Measurements from ENCODE around the gene SORBS1. TPM values are rescaled to one million over a fixed set of nuclear protein-coding genes. Genes with fewer than 3 reads are reported as not detected.
"Not testable (repeated sequence)": the region's sequence is repeated elsewhere in the genome, so short reads cannot be mapped to it uniquely, and the experiment has no call there.

The SORBS1 gene
- total RNA-seq, 1 donor from 2014 or later = 703 TPM

- DNase-seq (no peak), ATAC-seq (peak; percentile 43)
- intact Hi-C loops (cut with micrococcal nuclease) = no loop called here
Measured at GRCh38 chr10:95475003-95475383, 86.2 kb downstream of the SORBS1 start.

- intact Hi-C loops (cut with micrococcal nuclease) = no loop called here
- DNase-seq (no peak), ATAC-seq (peak; percentile 78)
Measured at GRCh38 chr10:95474228-95475002, 86.8 kb downstream of the SORBS1 start.

GRCh38 chr10:95472304-95473088 lies 88.7 kb downstream of the SORBS1 start:
- DNase-seq (no peak), ATAC-seq (no peak)
- intact Hi-C loops (cut with micrococcal nuclease) = no loop called here

DNA sequence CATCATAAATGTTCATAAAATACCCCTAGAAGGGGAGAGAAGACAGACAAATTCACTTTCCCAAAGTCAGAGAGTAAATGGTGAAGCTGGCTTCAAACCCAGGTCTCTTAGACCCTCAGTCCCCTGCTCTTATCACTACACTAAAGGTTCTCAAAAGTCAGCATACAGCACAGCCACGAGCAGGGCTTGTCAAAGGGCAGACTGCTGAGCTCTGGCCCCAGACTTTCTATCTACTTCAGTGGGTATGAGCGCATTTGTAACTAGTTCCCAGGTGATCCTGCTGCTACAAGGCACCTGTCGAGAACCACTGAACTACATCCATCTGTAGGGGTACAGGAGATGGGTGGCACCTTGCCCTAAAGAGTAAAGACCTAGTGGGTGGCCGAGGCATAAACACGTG lies 91.5 kb downstream of the SORBS1 start:
- intact Hi-C loops (cut with micrococcal nuclease) = no loop called here
- ATAC-seq (no peak), DNase-seq (no peak)

GRCh38 chr10:95469251-95469650 lies 91.9 kb downstream of the SORBS1 start:
- DNase-seq = no peak
- no peak for ATAC-seq
- intact Hi-C loops (cut with micrococcal nuclease) = no loop called here

- intact Hi-C loops (cut with micrococcal nuclease); DNase-seq; ATAC-seq: not testable (repeated sequence)
Measured at GRCh38 chr10:95467642-95468041, 93.5 kb downstream of the SORBS1 start.

DNA sequence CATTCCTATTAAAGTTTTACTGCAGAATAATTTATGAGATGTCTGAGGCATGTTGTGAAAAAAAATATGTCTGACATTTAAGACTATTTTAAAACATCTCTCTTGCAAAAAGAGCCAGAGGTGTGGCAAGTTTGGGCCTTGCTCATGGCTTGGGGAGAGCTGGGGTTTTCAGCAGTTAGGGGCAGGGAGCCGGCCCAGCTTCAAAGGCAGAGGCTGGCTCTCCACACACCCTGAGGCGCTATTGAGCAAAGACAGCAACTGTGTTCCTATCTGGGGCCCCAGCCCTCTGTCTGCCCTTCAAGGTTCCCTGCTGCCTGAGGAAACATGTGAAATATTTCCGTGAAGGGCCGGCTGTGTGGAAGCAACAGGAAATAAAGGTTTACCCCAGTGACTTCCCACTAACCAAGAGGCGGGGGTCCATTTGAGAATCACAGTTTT lies 94.0 kb downstream of the SORBS1 start:
- ATAC-seq = peak; percentile 80
- intact Hi-C loops (cut with micrococcal nuclease) = no loop called here
- DNase-seq = peak; percentile 69

GRCh38 chr10:95466436-95466835 lies 94.7 kb downstream of the SORBS1 start:
- ATAC-seq (peak; percentile 16), DNase-seq (no peak)
- intact Hi-C loops (cut with micrococcal nuclease) = no loop called here

DNA sequence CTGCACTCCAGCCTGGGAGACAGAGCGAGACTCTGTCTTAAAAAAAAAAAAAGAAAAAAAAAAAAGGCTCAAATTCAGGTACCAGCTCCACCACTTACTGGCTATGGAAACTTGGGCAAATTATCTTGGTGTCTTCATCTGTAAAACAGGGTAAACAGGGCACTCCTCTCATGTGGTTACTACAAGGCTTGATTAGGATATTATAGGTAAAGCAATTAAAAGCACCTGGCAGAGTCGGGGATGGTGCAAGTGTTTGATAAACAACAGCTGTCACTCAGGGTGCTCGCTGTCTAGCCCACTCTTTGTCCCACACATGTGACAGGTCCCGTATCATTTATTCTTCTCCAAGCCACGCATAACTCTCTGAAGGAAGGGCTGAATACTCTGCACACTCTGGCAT lies 96.9 kb downstream of the SORBS1 start:
- ATAC-seq = no peak
- intact Hi-C loops (cut with micrococcal nuclease) = no loop called here
- no peak for DNase-seq

DNA sequence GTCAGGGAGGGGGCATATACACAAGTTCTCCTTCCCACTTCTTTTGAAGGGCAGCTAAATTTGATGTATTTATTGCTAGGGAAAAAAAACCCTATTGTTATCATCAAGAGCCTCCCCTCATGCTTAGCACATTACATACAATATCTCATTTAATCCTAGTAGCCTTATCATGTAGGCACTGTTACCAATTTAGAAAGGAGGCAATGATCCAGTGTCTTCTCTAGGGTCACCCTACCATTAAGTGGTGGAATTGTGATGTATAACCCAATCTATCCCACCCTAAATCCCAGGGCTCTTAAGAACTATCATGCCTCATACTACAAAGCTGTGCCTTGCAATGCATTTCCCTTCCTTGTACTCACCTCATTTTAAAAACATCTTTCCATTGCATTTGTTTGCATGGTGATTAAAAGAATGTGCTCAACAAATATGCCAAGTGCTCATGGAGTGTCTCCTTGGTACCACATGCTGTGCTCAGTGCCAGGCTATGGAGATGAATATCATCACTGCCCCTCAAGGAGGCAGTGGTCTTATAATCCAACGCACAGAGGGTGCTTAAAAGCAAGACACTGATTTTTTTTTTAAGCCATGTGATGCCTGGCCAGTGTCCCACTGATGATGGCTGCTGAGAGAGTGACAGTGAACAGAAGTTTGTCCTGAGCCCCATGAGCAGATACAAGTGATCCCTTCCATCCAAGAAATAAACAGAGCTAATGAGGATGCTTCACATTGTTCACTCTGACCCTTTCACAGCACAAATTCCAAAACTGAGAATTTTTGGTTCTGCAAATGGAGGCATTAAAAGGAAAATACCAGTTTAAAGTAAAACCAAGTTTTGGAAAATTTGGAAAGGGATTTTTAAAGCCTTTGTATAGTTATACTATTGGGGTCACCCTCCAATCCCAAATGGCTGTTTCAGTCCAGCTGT lies 98.2 kb downstream of the SORBS1 start:
- DNase-seq (no peak), ATAC-seq (peak; percentile 45)
- intact Hi-C loops (cut with micrococcal nuclease) = no loop called here

- no peak for DNase-seq
- ATAC-seq = no peak
- intact Hi-C loops (cut with micrococcal nuclease) = no loop called here
Measured at GRCh38 chr10:95461611-95462010, 99.6 kb downstream of the SORBS1 start.

GRCh38 chr10:95459446-95460045 lies 101.6 kb downstream of the SORBS1 start:
- DNase-seq (no peak), ATAC-seq (no peak)
- intact Hi-C loops (cut with micrococcal nuclease) = no loop called here

DNA sequence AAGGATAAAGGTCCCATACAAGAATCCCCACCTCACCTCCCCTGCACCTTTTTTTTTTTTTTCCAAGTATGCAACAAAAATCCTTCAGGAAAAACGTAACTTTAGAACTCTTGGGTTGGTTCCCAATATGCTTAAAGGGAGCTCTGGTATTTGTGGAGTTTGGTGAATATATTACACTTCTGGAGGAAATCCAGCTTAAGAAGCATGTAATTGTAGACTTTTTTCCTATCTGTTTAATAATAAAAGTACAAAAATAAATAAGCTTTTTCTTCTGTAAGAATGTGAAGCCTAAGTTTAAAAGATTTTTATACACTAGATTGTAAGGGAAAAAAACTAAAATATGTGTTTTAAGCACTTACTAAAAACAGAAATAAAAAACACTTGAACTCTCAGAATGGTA lies 102.3 kb downstream of the SORBS1 start:
- intact Hi-C loops (cut with micrococcal nuclease) = no loop called here
- no peak for ATAC-seq
- no peak for DNase-seq

DNA sequence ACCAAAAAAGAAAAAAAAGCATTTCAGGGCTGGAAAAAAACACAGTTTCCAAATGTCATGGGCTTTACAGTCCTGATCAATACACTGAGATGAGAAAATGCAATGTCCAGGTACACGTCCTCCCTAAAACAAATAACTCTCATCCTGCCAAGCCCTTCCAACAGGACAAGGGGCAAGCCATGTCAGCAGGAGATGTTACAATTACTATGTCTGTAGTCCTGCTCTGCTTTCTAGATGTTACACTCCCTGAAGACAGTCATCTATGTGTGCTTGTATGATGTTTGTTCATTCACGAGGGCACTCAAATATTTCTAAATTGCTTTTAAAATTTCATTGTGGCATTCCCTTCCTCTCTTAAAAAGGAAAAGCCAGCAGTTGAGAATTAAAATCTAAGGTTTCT lies 103.2 kb downstream of the SORBS1 start:
- intact Hi-C loops (cut with micrococcal nuclease) = no loop called here
- no peak for ATAC-seq
- no peak for DNase-seq

- ATAC-seq (peak; percentile 10), DNase-seq (no peak)
Measured at GRCh38 chr10:95457319-95457886, 103.8 kb downstream of the SORBS1 start.

GRCh38 chr10:95456516-95456915 lies 104.7 kb downstream of the SORBS1 start:
- no peak for DNase-seq
- peak; percentile 72 for ATAC-seq
- intact Hi-C loops (cut with micrococcal nuclease) = no loop called here

More at GRCh38 chr10:95457319-95457886, 103.8 kb downstream of the SORBS1 start:
- intact Hi-C loops (cut with micrococcal nuclease) = no loop called here

DNA sequence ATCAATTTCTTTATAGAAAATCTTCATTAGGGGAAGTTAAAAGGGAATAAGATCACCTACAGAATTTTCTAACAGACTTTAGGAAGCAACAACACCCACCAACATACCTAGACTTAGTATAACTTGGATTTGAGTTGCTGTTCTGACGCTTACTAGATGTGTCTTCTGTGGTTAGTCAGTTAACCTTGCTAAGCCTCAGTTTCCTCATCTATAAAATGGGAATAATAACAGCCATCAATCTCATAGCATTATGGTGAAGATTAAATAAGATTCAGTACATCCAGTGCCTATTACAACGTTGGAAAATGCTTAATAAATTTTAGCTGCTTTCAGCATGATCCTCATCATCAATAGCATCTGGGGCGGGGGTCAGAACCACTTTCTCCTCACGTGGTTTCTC lies 106.2 kb downstream of the SORBS1 start:
- ATAC-seq (no peak), DNase-seq (no peak)
- intact Hi-C loops (cut with micrococcal nuclease) = no loop called here

- ATAC-seq (no peak), DNase-seq (no peak)
- intact Hi-C loops (cut with micrococcal nuclease) = no loop called here
Measured at GRCh38 chr10:95454356-95454755, 106.8 kb downstream of the SORBS1 start.

Data from left ventricle myocardium superior (tissue), 1 donor.